HCT116 (cell line): ENCODE measurements around the gene LRFN2. TPM values are rescaled to one million over a fixed set of nuclear protein-coding genes. Genes with fewer than 3 reads are reported as not detected.

Experiments
- ATAC-seq: fragments of 200-7000 bp; cut with Tn5 transposase; 2 replicates; pipeline ENCODE4 v1.9.1; 2020; ENCODE audit warnings: mild to moderate bottlenecking, moderate library complexity
- BruUV-seq: library from RNA; stranded (reverse); fragments of 400-500 nt; replicated peaks from 2 replicates; lab custom pipeline; 2021; lab: Mats Ljungman, UMichigan
- CTCF ChIA-PET: fragments of 300-600 bp; sonication (Branson Sonifier 250); formaldehyde crosslinking; loops from one replicate; lab custom pipeline; 2021; ENCODE audit warnings: antibody characterized with exemption; lab: Charles Lee
- POLR2A ChIA-PET: fragments of 300-600, 350-600 bp; sonication (Branson Sonifier 250); formaldehyde crosslinking; loops from one replicate; lab custom pipeline; 2021; ENCODE audit warnings: antibody characterized with exemption; lab: Charles Lee
- RAD21 ChIA-PET, 2 experiments: fragments of 300-600 bp; sonication (Branson Sonifier 250); formaldehyde crosslinking; loops; one replicate each; lab custom pipeline; 2023; ENCODE audit warnings: low total read pairs in 2 of 2; ENCODE audit not compliant: uncharacterized antibody in 2 of 2, unreplicated experiment in 2 of 2, low non-redundant PET in 1 of 2; lab: Charles Lee
- DNase-seq: peaks from one replicate; pipeline ENCODE4 v3.0.0-alpha.2; 2010; ENCODE audit warnings: low read depth, low spot score
- H2AFZ ChIP-seq: fragments of 200-600 bp; shearing (Covaris generic), sonication (generic); 2 replicates; pipeline ENCODE4 v1.6.1; 2017; ENCODE audit warnings: low read depth, mixed run types, mixed read lengths, antibody characterized with exemption, low read length; ENCODE audit not compliant: poor library complexity, severe bottlenecking
- H3K27ac ChIP-seq: 2 replicates; pipeline ENCODE4 v1.5.1; 2012; ENCODE audit warnings: low read depth, low read length
- H3K27me3 ChIP-seq: fragments of 200-600 bp; sonication (generic); 2 replicates; pipeline ENCODE4 v1.6.1; 2016; ENCODE audit warnings: mixed run types, low read length, mixed read lengths; ENCODE audit not compliant: insufficient read depth
- H3K36me3 ChIP-seq, 2 experiments: fragments of 200-500 bp in 1 of 2; fragments of 200-600 bp in 1 of 2; sonication (Bioruptor generic) in 1 of 2; sonication (generic) in 1 of 2; 2 replicates each; pipeline versions ENCODE4 v1.5.1 to v1.6.1; 2014 to 2016; ENCODE audit warnings: low read length in 2 of 2, inconsistent platforms in 1 of 2, mixed read lengths in 1 of 2, mixed run types in 1 of 2; ENCODE audit not compliant: insufficient read depth in 2 of 2, control insufficient read depth in 1 of 2
- H3K4me1 ChIP-seq, 2 experiments: fragments of 200-600 bp in 1 of 2; sonication (generic) in 1 of 2; 2 replicates each; pipeline versions ENCODE4 v1.5.1 to v1.6.1; 2012 to 2017; ENCODE audit warnings: low read length in 2 of 2, inconsistent platforms in 1 of 2, mild to moderate bottlenecking in 1 of 2, mixed read lengths in 1 of 2, mixed run types in 1 of 2, moderate library complexity in 1 of 2; ENCODE audit not compliant: insufficient read depth in 2 of 2, control insufficient read depth in 1 of 2
- H3K4me2 ChIP-seq: fragments of 200-600 bp; sonication (generic); 2 replicates; pipeline ENCODE4 v1.6.1; 2017; ENCODE audit warnings: mixed run types, low read length, mixed read lengths
- H3K4me3 ChIP-seq, 2 experiments: fragments of 200-600 bp in 1 of 2; sonication (generic) in 1 of 2; replicated peaks in 1 of 2; 2 replicates each; pipeline ENCODE4 v1.5.1; 2011 to 2016; ENCODE audit warnings: low read length in 2 of 2, control low read depth in 1 of 2, low read depth in 1 of 2, mild to moderate bottlenecking in 1 of 2, mixed read lengths in 1 of 2, mixed run types in 1 of 2
- H3K79me2 ChIP-seq: fragments of 200-600 bp; sonication (generic); 2 replicates; pipeline ENCODE4 v1.6.1; 2017; ENCODE audit warnings: mild to moderate bottlenecking, mixed run types, low read length, moderate library complexity, mixed read lengths; ENCODE audit not compliant: insufficient read depth
- H3K9ac ChIP-seq: fragments of 200-600 bp; sonication (generic); 2 replicates; pipeline ENCODE4 v1.6.1; 2016; ENCODE audit warnings: low read length, mixed read lengths
- H3K9me2 ChIP-seq: fragments of 200-600 bp; sonication (generic), shearing (Covaris generic); 2 replicates; pipeline ENCODE4 v1.6.1; 2017; ENCODE audit warnings: mixed run types, mild to moderate bottlenecking, moderate library complexity; ENCODE audit not compliant: insufficient read depth
- H3K9me3 ChIP-seq, 2 experiments: fragments of 200-500 bp in 1 of 2; fragments of 200-600 bp in 1 of 2; sonication (Bioruptor generic) in 1 of 2; sonication (generic) in 1 of 2; 2 replicates each; pipeline ENCODE4 v1.6.1; 2014 to 2017; ENCODE audit warnings: low read length in 2 of 2, mixed read lengths in 2 of 2, inconsistent platforms in 1 of 2, low read depth in 1 of 2, mild to moderate bottlenecking in 1 of 2, mixed run types in 1 of 2, moderate library complexity in 1 of 2; ENCODE audit not compliant: control insufficient read depth in 1 of 2, insufficient read depth in 1 of 2
- H4K20me1 ChIP-seq: fragments of 200-600 bp; sonication (generic), shearing (Covaris generic); 2 replicates; pipeline ENCODE4 v1.6.1; 2017; ENCODE audit warnings: mixed run types, mild to moderate bottlenecking, moderate library complexity; ENCODE audit not compliant: insufficient read depth
- ATF3 ChIP-seq: IDR thresholded peaks from 2 replicates; pipeline ENCODE4 v1.6.1; 2012
- CBX3 ChIP-seq: IDR thresholded peaks from 2 replicates; pipeline ENCODE4 v1.6.1; 2012; ENCODE audit warnings: low read depth
- CEBPB ChIP-seq: IDR thresholded peaks from 2 replicates; pipeline ENCODE4 v1.6.1; 2012; ENCODE audit warnings: low read depth
- CTCF ChIP-seq, 3 experiments: fragments of 200-600 bp in 1 of 3; sonication (generic) in 1 of 3; IDR thresholded peaks in 2 of 3; conservative IDR thresholded peaks in 1 of 3; 2 replicates each; pipeline ENCODE4 v1.5.1; 2012 to 2017; ENCODE audit warnings: low read depth in 2 of 3, low read length in 2 of 3, antibody characterized with exemption in 1 of 3, borderline replicate concordance in 1 of 3, control low read depth in 1 of 3, mild to moderate bottlenecking in 1 of 3, mixed read lengths in 1 of 3, mixed run types in 1 of 3, moderate library complexity in 1 of 3; ENCODE audit not compliant: insufficient read depth in 1 of 3
- ELF1 ChIP-seq: IDR thresholded peaks from 2 replicates; pipeline ENCODE4 v1.6.1; 2012; ENCODE audit warnings: low read depth, borderline replicate concordance
- JUND ChIP-seq: IDR thresholded peaks from 2 replicates; pipeline ENCODE4 v1.6.1; 2012
- POLR2AphosphoS5 ChIP-seq: IDR thresholded peaks from 2 replicates; pipeline ENCODE4 v1.6.1; 2011; ENCODE audit warnings: mild to moderate bottlenecking, low read depth, low read length, moderate library complexity
- RAD21 ChIP-seq: IDR thresholded peaks from 2 replicates; pipeline ENCODE4 v1.6.1; 2012; ENCODE audit warnings: low read depth, mild to moderate bottlenecking
- YY1 ChIP-seq: IDR thresholded peaks from 2 replicates; pipeline ENCODE4 v1.6.1; 2011; ENCODE audit warnings: low read length, low read depth, moderate library complexity, mild to moderate bottlenecking; ENCODE audit not compliant: insufficient replicate concordance; ENCODE audit errors: extremely low read depth
- ZNF274 ChIP-seq: fragments of 200-500 bp; sonication (Bioruptor generic); IDR thresholded peaks from 2 replicates; pipeline ENCODE4 v1.6.1; 2014; ENCODE audit warnings: mild to moderate bottlenecking, low read depth, low read length, inconsistent platforms
- intact Hi-C: fragments of 100-400 bp; cut with micrococcal nuclease; formaldehyde crosslinking; loops from 2 replicates; pipeline ENCODE4 v1.10.0; 2022
- total RNA-seq: library from RNA; stranded (reverse); gene quantifications from one replicate; pipeline ENCODE4 v1.2.1, GENCODE V29; 2021; ENCODE audit not compliant: unreplicated experiment

The LRFN2 gene
- total RNA-seq, 1 experiment from 2014 or later, result not detected

GRCh38 chr6:40355532-40355931, 231.6 kb downstream of the LRFN2 start:
- H3K9me2 ChIP-seq, result no peaks in the 10 kb centered on the region
- H2AFZ ChIP-seq, result no peak overlapping the region
- RAD21 ChIA-PET, result no interaction called here
- DNase-seq, result no peak
- H4K20me1 ChIP-seq, result no peaks in the 10 kb centered on the region
- TF ChIP-seq ZNF274 (no peak), CTCF (IDR thresholded peaks at IDR 0.05 in 2 of 3, conservative IDR thresholded peaks at IDR 0.05 in 1 of 3; ENCODE audit: borderline replicate concordance in 1 of 3, insufficient read depth in 1 of 3, low read depth in 2 of 3, low read length in 2 of 3) (no peak), RAD21 (no peak)
- no peak for ATAC-seq
- POLR2A ChIA-PET, result no interaction called here
- no TSS peak for BruUV-seq
- CTCF ChIA-PET, result no interaction called here
- intact Hi-C loops, result no loop called here
- no peak overlapping the region for H3K27ac ChIP-seq
- H3K9ac ChIP-seq, result no peak overlapping the region
- H3K36me3 ChIP-seq, result no peaks in the 10 kb centered on the region
- H3K27me3 ChIP-seq, result 0 out of 2 replicates have a peak, but pooled peaks cover 2% of the 10 kb centered on the region
- no peak overlapping the region for H3K4me3 ChIP-seq
- no peaks in the 10 kb centered on the region for H3K79me2 ChIP-seq
- H3K9me3 ChIP-seq, result no peaks in the 10 kb centered on the region
- H3K4me2 ChIP-seq, result no peak overlapping the region
- H3K4me1 ChIP-seq, result peaks cover 0 to 23% of the 10 kb centered on the region in 2 experiments; a peak in 3 of 4 replicates

GRCh38 chr6:40355066-40355465, 232.1 kb downstream of the LRFN2 start:
- H3K9ac ChIP-seq, result no peak overlapping the region
- intact Hi-C loops, result no loop called here
- H3K4me3 ChIP-seq, result no peak overlapping the region
- ATAC-seq (no peak), DNase-seq (no peak)
- no peaks in the 10 kb centered on the region for H3K9me2 ChIP-seq
- ChIA-PET RAD21 (no interaction called here), POLR2A (no interaction called here), CTCF (no interaction called here)
- H3K36me3 ChIP-seq, result no peaks in the 10 kb centered on the region
- no peak overlapping the region for H2AFZ ChIP-seq
- H3K79me2 ChIP-seq, result no peaks in the 10 kb centered on the region
- no peaks in the 10 kb centered on the region for H3K27me3 ChIP-seq
- BruUV-seq, result no TSS peak
- H3K4me2 ChIP-seq, result no peak overlapping the region
- H3K4me1 ChIP-seq, result peaks cover 0 to 23% of the 10 kb centered on the region in 2 experiments; a peak in 3 of 4 replicates
- H3K27ac ChIP-seq, result no peak overlapping the region
- no peak for TF ChIP-seq YY1
- TF ChIP-seq CEBPB, result no peak
- TF ChIP-seq ELF1, result no peak
- TF ChIP-seq CTCF (IDR thresholded peaks at IDR 0.05 in 2 of 3, conservative IDR thresholded peaks at IDR 0.05 in 1 of 3; ENCODE audit: borderline replicate concordance in 1 of 3, insufficient read depth in 1 of 3, low read depth in 2 of 3, low read length in 2 of 3), result no peak
- TF ChIP-seq ATF3, result no peak
- TF ChIP-seq RAD21, result no peak
- TF ChIP-seq JUND, result no peak
- TF ChIP-seq POLR2AphosphoS5, result no peak
- TF ChIP-seq CBX3, result no peak
- H3K9me3 ChIP-seq, result no peaks in the 10 kb centered on the region
- H4K20me1 ChIP-seq, result no peaks in the 10 kb centered on the region
